ENCODE measurements around the gene CASP6. TPM values are rescaled to one million over a fixed set of nuclear protein-coding genes. Genes with fewer than 3 reads are reported as not detected.

The CASP6 gene
- total and polyA plus RNA-seq, 7 donors: 18.2 to 101 (median 41.3) TPM

DNA sequence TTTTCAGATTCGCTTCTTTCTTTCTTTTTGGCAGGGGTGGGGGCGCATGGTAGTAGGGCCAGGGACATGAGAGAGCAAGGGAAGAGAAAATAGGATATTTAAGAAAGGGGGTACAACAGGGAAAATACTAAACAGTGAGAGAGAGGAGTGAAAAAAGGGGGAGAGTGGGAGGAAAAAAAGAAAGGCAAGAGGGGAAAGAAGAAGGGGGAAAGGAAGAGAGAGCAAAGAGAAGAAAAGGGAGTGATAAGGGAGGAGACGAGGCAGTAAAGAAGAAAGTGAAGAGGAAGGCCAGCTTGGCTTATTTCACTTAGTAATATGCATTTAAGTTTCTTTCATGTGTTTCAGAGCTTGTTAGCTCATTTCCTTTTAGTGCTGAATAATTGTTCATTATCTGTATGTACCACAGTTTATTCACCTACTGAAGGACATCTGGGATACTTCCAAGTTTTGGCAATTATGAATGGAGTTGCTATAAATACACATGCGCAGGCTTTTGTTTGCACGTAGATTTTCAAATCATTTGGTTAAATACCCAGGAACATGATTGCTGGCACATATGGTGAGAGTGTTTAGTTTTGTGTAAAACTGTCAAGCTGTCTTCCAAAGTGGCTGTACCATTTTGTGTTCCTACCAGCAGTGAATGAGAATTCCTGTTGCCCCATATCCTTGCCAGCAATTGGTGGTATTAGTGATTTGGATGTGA lies 37.3 kb downstream of the CASP6 start:
- Histone ChIP-seq H3K4me1 (no peaks in the 10 kb centered on the region), H3K9me3 (no peaks in the 10 kb centered on the region), H3K27ac (no peak overlapping the region), H3K27me3 (no peaks in the 10 kb centered on the region), H3K4me3 (no peak overlapping the region), H3K36me3 (no peaks in the 10 kb centered on the region)
- intact Hi-C loops (cut with DNase I): no loop called here
- WGBS, 2 donors: 87 to 93% methylated on average over 5 of the region's 5 CpGs
- no peak for DNase-seq
- TF ChIP-seq POLR2AphosphoS5 (IDR thresholded peaks at IDR 0.05) (no peak), POLR2A (IDR thresholded peaks at IDR 0.05) (no peak), EP300 (IDR thresholded peaks at IDR 0.05) (no peak)
- TF ChIP-seq, protein P1, sequence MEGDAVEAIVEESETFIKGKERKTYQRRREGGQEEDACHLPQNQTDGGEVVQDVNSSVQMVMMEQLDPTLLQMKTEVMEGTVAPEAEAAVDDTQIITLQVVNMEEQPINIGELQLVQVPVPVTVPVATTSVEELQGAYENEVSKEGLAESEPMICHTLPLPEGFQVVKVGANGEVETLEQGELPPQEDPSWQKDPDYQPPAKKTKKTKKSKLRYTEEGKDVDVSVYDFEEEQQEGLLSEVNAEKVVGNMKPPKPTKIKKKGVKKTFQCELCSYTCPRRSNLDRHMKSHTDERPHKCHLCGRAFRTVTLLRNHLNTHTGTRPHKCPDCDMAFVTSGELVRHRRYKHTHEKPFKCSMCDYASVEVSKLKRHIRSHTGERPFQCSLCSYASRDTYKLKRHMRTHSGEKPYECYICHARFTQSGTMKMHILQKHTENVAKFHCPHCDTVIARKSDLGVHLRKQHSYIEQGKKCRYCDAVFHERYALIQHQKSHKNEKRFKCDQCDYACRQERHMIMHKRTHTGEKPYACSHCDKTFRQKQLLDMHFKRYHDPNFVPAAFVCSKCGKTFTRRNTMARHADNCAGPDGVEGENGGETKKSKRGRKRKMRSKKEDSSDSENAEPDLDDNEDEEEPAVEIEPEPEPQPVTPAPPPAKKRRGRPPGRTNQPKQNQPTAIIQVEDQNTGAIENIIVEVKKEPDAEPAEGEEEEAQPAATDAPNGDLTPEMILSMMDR (IDR thresholded peaks at IDR 0.05): no peak

DNA sequence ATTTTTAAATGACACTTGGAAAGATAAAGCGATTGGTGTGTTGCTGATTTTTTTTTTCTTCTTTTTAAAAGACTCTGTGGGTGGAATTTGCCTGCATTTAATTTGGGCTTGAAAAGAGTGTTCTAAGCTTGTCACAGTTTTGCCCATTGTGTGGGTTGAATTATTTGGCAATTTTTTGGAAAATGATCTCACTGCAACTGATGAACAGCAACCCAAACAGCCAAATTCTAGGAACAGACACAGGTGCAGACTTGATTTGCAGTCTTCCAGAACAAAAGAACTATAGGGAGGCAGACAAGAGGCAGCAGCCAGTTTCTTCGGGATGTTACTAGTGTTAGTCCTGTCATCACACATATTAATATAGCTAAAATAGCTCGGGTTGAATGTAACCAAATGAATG lies 40.5 kb downstream of the CASP6 start:
- TF ChIP-seq POLR2AphosphoS5 (IDR thresholded peaks at IDR 0.05): no peak
- TF ChIP-seq EP300 (IDR thresholded peaks at IDR 0.05): no peak
- TF ChIP-seq POLR2A (IDR thresholded peaks at IDR 0.05): no peak
- TF ChIP-seq, protein P1 (IDR thresholded peaks at IDR 0.05): no peak
- H3K36me3 ChIP-seq: no peaks in the 10 kb centered on the region
- H3K9me3 ChIP-seq: no peaks in the 10 kb centered on the region
- no peak for DNase-seq
- no peaks in the 10 kb centered on the region for H3K27me3 ChIP-seq
- no peak overlapping the region for H3K27ac ChIP-seq
- WGBS, 2 donors: 91% methylated on average over 3 of the region's 3 CpGs
- no peak overlapping the region for H3K4me3 ChIP-seq
- intact Hi-C loops (cut with DNase I): no loop called here
- H3K4me1 ChIP-seq: no peaks in the 10 kb centered on the region

DNA sequence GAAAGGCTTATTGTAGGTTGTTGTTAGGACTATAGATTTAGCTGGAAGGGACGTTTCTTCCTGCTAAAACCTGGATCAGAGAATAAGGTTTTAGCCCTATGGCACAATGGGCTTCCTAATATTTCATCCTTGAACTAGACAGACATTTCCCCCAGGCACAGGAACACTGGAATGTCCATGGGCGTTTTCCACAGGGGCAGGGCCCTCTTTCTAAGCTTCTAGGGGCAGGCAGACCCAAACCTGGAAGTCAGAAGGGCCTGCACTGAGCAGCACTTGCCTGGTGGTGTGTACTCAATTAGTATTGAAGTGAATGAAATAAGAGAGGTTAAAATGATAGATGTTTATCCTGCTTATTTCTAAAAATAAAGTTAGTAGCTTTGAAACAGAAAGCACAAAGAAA lies 41.1 kb downstream of the CASP6 start:
- Histone ChIP-seq H3K36me3 (no peaks in the 10 kb centered on the region), H3K9me3 (no peaks in the 10 kb centered on the region), H3K27me3 (no peaks in the 10 kb centered on the region), H3K4me3 (no peak overlapping the region), H3K27ac (no peak overlapping the region), H3K4me1 (no peaks in the 10 kb centered on the region)
- WGBS, 2 donors: 74 to 83% methylated on average over 2 of the region's 2 CpGs
- no peak for DNase-seq
- no peak for TF ChIP-seq EP300 (IDR thresholded peaks at IDR 0.05)
- no peak for TF ChIP-seq POLR2AphosphoS5 (IDR thresholded peaks at IDR 0.05)
- TF ChIP-seq, protein P1 (IDR thresholded peaks at IDR 0.05): no peak
- TF ChIP-seq POLR2A (IDR thresholded peaks at IDR 0.05): no peak
- intact Hi-C loops (cut with DNase I): no loop called here

DNA sequence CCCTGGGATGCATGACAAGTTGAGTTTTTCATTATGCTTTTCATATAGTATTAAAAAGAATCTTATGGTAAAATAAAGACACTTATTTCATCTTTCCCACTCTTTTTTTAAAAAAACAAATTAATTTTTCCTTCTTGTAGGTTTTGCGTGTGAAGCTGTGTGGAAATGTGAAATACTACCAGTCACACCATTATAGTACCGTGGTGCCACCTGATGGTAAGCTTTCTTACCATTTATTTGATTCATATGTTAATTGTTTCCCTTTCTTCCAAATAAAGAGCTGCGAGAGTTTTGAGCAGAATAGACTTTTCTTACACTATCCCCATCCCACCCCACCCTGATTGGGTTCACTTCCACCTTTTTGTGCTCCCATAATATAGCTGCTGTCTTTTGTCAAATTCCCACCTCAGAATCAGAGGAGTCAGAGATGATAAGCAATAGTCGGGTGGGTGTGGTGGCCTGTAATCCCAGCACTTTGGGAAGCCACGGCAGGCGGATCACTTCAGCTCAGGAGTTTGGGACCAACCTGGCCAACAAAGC lies 44.3 kb downstream of the CASP6 start:
- WGBS, 2 donors: 83 to 93% methylated on average over 6 of the region's 6 CpGs
- TF ChIP-seq EP300 (IDR thresholded peaks at IDR 0.05) (no peak), POLR2AphosphoS5 (IDR thresholded peaks at IDR 0.05) (no peak)
- no peak overlapping the region for H3K4me3 ChIP-seq
- no peaks in the 10 kb centered on the region for H3K9me3 ChIP-seq
- H3K4me1 ChIP-seq: no peaks in the 10 kb centered on the region
- no peaks in the 10 kb centered on the region for H3K36me3 ChIP-seq
- no peak for DNase-seq
- H3K27me3 ChIP-seq: no peaks in the 10 kb centered on the region
- intact Hi-C loops (cut with DNase I): no loop called here
- no peak overlapping the region for H3K27ac ChIP-seq

DNA sequence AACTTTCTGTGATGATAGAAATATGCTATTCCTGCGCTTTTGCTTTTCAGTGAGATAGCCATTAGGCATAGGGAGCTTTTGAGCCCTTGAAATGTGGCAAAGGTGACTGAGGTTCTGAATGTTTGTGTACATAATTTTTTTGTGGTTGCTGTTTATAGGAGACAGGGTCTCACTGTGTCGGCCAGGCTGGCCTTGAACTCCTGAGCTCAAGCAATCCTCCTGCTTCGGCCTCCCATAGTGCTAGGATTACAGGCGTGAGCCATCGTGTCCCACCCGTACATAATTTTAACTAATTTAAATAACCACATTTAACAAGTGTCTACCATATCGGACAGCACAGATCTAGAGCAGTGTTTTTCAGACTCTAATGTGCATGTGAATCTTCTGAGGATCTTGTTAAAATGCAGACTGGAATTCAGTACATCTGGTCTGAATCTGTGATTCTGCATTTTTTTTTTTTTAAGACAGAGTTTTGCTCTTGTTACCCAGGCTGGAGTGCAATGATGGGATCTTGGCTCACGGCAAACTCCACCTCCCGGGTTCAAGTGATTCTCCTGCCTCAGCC lies 45.3 kb downstream of the CASP6 start:
- no peak overlapping the region for H3K27ac ChIP-seq
- no peaks in the 10 kb centered on the region for H3K27me3 ChIP-seq
- TF ChIP-seq EP300 (IDR thresholded peaks at IDR 0.05): no peak
- TF ChIP-seq POLR2A (IDR thresholded peaks at IDR 0.05): no peak
- WGBS, 2 donors: 93 to 96% methylated on average over 9 of the region's 9 CpGs
- H3K4me1 ChIP-seq: no peaks in the 10 kb centered on the region
- no peaks in the 10 kb centered on the region for H3K36me3 ChIP-seq
- no peak for DNase-seq
- intact Hi-C loops (cut with DNase I): no loop called here
- peaks cover 0 to under 1% (median 0%) of the 10 kb centered on the region in 4 donors for H3K9me3 ChIP-seq
- H3K4me3 ChIP-seq: no peak overlapping the region
